Measurements from ENCODE around the gene POP7.

The POP7 gene

GRCh38 chr7:100720671-100721504 lies 15.0 kb downstream of the POP7 start:
- Histone ChIP-seq H2AFZ (ENCODE audit: low read length) (no peak overlapping the region), H3K9me3 (ENCODE audit: insufficient read depth, low read depth, low read length) (no peaks in the 10 kb centered on the region), H3K4me1 (ENCODE audit: insufficient read depth, low read length, poor library complexity, severe bottlenecking) (no peaks in the 10 kb centered on the region), H3K9me2 (replicated peaks; ENCODE audit: low read depth, low read length) (no peaks in the 10 kb centered on the region), H3K4me3 (ENCODE audit: low read length, poor library complexity, severe bottlenecking) (no peak overlapping the region), H3K4me2 (ENCODE audit: low read depth, low read length, poor library complexity, severe bottlenecking) (no peak overlapping the region), H4K20me1 (ENCODE audit: insufficient read depth, low read length, poor library complexity, severe bottlenecking) (no peaks in the 10 kb centered on the region), H3K27me3 (ENCODE audit: insufficient read depth, low read length, poor library complexity, severe bottlenecking) (no peaks in the 10 kb centered on the region), H3K9ac (ENCODE audit: low read depth, low read length, poor library complexity, severe bottlenecking) (no peak overlapping the region), H3K79me2 (ENCODE audit: insufficient read depth, low read length) (no peaks in the 10 kb centered on the region), H3F3A (ENCODE audit: low read depth) (no peaks in the 10 kb centered on the region), H3K36me3 (ENCODE audit: insufficient read depth, low read length) (no peaks in the 10 kb centered on the region)
- TF ChIP-seq CTCF (conservative IDR thresholded peaks at IDR 0.05; ENCODE audit: low read length) (no peak), EZH2phosphoT487 (IDR thresholded peaks at IDR 0.05; ENCODE audit: borderline replicate concordance) (no peak)

- H3K4me1 ChIP-seq (ENCODE audit: insufficient read depth, low read length, poor library complexity, severe bottlenecking), result no peaks in the 10 kb centered on the region
- no peak for TF ChIP-seq EZH2phosphoT487 (IDR thresholded peaks at IDR 0.05; ENCODE audit: borderline replicate concordance)
- TF ChIP-seq CTCF (conservative IDR thresholded peaks at IDR 0.05; ENCODE audit: low read length), result no peak
- no peak overlapping the region for H3K4me3 ChIP-seq (ENCODE audit: low read length, poor library complexity, severe bottlenecking)
- H3F3A ChIP-seq (ENCODE audit: low read depth), result no peaks in the 10 kb centered on the region
- H3K36me3 ChIP-seq (ENCODE audit: insufficient read depth, low read length), result no peaks in the 10 kb centered on the region
- H3K27me3 ChIP-seq (ENCODE audit: insufficient read depth, low read length, poor library complexity, severe bottlenecking), result no peaks in the 10 kb centered on the region
- no peaks in the 10 kb centered on the region for H3K79me2 ChIP-seq (ENCODE audit: insufficient read depth, low read length)
- H4K20me1 ChIP-seq (ENCODE audit: insufficient read depth, low read length, poor library complexity, severe bottlenecking), result no peaks in the 10 kb centered on the region
- H3K9me2 ChIP-seq (replicated peaks; ENCODE audit: low read depth, low read length), result no peaks in the 10 kb centered on the region
- H3K9ac ChIP-seq (ENCODE audit: low read depth, low read length, poor library complexity, severe bottlenecking), result no peak overlapping the region
- H3K9me3 ChIP-seq (ENCODE audit: insufficient read depth, low read depth, low read length), result no peaks in the 10 kb centered on the region
- no peak overlapping the region for H3K4me2 ChIP-seq (ENCODE audit: low read depth, low read length, poor library complexity, severe bottlenecking)
- H2AFZ ChIP-seq (ENCODE audit: low read length), result no peak overlapping the region
Observed at GRCh38 chr7:100721505-100721812, 15.5 kb downstream of the POP7 start.

- no peaks in the 10 kb centered on the region for H3K27me3 ChIP-seq (ENCODE audit: insufficient read depth, low read length, poor library complexity, severe bottlenecking)
- no peaks in the 10 kb centered on the region for H3F3A ChIP-seq (ENCODE audit: low read depth)
Observed at GRCh38 chr7:100722480-100723212, 16.7 kb downstream of the POP7 start.

More at GRCh38 chr7:100722480-100723212, 16.7 kb downstream of the POP7 start:
- H2AFZ ChIP-seq (ENCODE audit: low read length), result no peak overlapping the region
- H3K4me3 ChIP-seq (ENCODE audit: low read length, poor library complexity, severe bottlenecking), result no peak overlapping the region
- no peaks in the 10 kb centered on the region for H3K9me3 ChIP-seq (ENCODE audit: insufficient read depth, low read depth, low read length)
- TF ChIP-seq EZH2phosphoT487 (IDR thresholded peaks at IDR 0.05; ENCODE audit: borderline replicate concordance) (no peak), CTCF (conservative IDR thresholded peaks at IDR 0.05; ENCODE audit: low read length) (no peak)
- H3K4me2 ChIP-seq (ENCODE audit: low read depth, low read length, poor library complexity, severe bottlenecking), result no peak overlapping the region
- no peaks in the 10 kb centered on the region for H4K20me1 ChIP-seq (ENCODE audit: insufficient read depth, low read length, poor library complexity, severe bottlenecking)
- no peaks in the 10 kb centered on the region for H3K79me2 ChIP-seq (ENCODE audit: insufficient read depth, low read length)
- H3K9me2 ChIP-seq (replicated peaks; ENCODE audit: low read depth, low read length), result no peaks in the 10 kb centered on the region
- no peaks in the 10 kb centered on the region for H3K4me1 ChIP-seq (ENCODE audit: insufficient read depth, low read length, poor library complexity, severe bottlenecking)
- H3K36me3 ChIP-seq (ENCODE audit: insufficient read depth, low read length), result no peaks in the 10 kb centered on the region
- no peak overlapping the region for H3K9ac ChIP-seq (ENCODE audit: low read depth, low read length, poor library complexity, severe bottlenecking)

Measured in Loucy (cell line).